DMS114 treated with DMSO at 0.1 percent for 48 hours (cell line): ENCODE data around the gene FGFRL1.
"Not testable (repeated sequence)": the region's sequence is repeated elsewhere in the genome, so short reads cannot be mapped to it uniquely, and the experiment has no call there.

Source experiments
- DNase-seq: peaks from one replicate; lab custom pipeline; 2025; ENCODE audit not compliant: unreplicated experiment; lab: John Stamatoyannopoulos, UW

Gene FGFRL1

GRCh38 chr4:991451-992296 lies 19.8 kb upstream of the FGFRL1 start:
- no peak for DNase-seq

- DNase-seq, result no peak
Measured at GRCh38 chr4:992297-993110, 18.9 kb upstream of the FGFRL1 start.

- DNase-seq, result no peak
Measured at GRCh38 chr4:993111-994029, 18.1 kb upstream of the FGFRL1 start, which contains the start of gene SLC26A1. TSS of gene SLC26A1 (minus strand) at chr4:993404. CDS start at chr4:991703, 1,701 bp downstream.

- no peak for DNase-seq
Measured at GRCh38 chr4:995311-996026, 16.0 kb upstream of the FGFRL1 start.

GRCh38 chr4:996030-996996 lies 15.1 kb upstream of the FGFRL1 start:
- no peak for DNase-seq

GRCh38 chr4:996997-997374 lies 14.4 kb upstream of the FGFRL1 start:
- no peak for DNase-seq

- DNase-seq, result no peak
Measured at GRCh38 chr4:997375-998071, 13.9 kb upstream of the FGFRL1 start.

- DNase-seq, result no peak
Measured at GRCh38 chr4:998096-998691, 13.2 kb upstream of the FGFRL1 start.

- DNase-seq, result not testable (repeated sequence)
Measured at GRCh38 chr4:999240-999863, 12.1 kb upstream of the FGFRL1 start.

- DNase-seq, result no peak
Measured at GRCh38 chr4:999882-1000425, 11.5 kb upstream of the FGFRL1 start.

- DNase-seq, result no peak
Measured at GRCh38 chr4:1000686-1001260, 10.7 kb upstream of the FGFRL1 start.

GRCh38 chr4:1001561-1002130 lies 9.8 kb upstream of the FGFRL1 start:
- DNase-seq, result no peak

- DNase-seq, result no peak
Measured at GRCh38 chr4:1002131-1002630, 9.2 kb upstream of the FGFRL1 start.

GRCh38 chr4:1002631-1003251 lies 8.7 kb upstream of the FGFRL1 start:
- no peak for DNase-seq

GRCh38 chr4:1003271-1004070 lies 8.0 kb upstream of the FGFRL1 start:
- DNase-seq, result no peak
